Fibroblast of the aortic adventitia (primary cell): ENCODE results near the gene GPR171. TPM values are rescaled to one million over a fixed set of nuclear protein-coding genes. Genes with fewer than 3 reads are reported as not detected.

Experiments used
- DNase-seq: peaks from one replicate; pipeline ENCODE4 v3.0.0-alpha.2; 2010; ENCODE audit warnings: low read depth
- H3K4me3 ChIP-seq: 2 replicates; pipeline ENCODE4 v1.5.1; 2011; ENCODE audit warnings: low read depth, mild to moderate bottlenecking, control low read depth, low read length, moderate library complexity
- total RNA-seq: library from RNA; depleted of rRNA; stranded (reverse); fragments of >200 nt; gene quantifications from 2 replicates; pipeline ENCODE4 v1.2.3, GENCODE V29; 2012; ENCODE audit warnings: low replicate concordance
- TF ChIP-seq, protein P1 (sequence below): IDR thresholded peaks from 2 replicates; pipeline ENCODE4 v1.5.1; 2011; ENCODE audit warnings: mild to moderate bottlenecking, low read length, control low read depth, inconsistent platforms; ENCODE audit not compliant: insufficient read depth

The GPR171 gene
- total RNA-seq, 1 donor = not detected

DNA sequence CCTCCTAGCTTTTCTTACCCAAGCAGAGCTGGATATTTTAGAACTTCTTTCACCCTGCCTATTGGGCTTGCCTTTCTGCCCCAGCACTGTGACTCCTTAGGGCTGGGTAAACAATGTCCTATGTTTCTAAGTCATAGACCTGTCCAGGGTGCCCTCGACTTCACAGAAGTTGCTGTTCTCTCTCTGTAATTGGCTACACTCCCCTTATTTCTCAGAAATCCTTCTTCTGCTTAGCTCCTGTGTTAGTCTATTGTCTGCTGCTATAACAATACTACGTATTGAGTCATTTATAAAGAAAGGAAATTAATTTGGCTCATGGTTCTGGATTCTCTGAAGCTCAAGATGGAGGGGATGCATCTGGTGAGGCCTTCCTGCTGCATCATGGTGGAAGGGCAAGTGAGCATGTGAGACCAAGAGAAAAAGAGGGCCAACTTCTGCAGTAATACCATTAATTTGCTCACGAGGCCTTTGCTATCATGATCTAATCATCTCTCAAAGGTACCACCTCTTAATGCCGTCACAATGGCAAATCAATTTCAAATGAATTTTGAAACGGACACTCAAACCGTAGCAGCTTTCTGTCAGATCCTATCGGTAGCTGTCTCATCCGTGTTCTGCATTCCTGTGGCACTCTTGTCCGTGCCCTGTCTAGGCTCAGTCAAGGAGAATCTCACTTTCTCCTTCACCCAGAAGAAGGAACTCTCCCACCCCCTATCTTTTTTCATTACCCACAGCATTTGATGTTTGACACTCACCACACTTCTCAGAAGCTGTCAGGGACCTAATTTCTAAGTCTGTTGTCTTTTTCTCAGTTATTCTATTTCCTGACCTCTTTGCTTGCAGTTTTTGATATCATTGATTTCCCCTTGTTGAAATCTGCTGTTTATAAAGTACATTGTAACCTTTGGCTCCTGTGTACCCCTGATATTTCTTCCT lies 22.3 kb upstream of the GPR171 start:
- TF ChIP-seq, protein P1, sequence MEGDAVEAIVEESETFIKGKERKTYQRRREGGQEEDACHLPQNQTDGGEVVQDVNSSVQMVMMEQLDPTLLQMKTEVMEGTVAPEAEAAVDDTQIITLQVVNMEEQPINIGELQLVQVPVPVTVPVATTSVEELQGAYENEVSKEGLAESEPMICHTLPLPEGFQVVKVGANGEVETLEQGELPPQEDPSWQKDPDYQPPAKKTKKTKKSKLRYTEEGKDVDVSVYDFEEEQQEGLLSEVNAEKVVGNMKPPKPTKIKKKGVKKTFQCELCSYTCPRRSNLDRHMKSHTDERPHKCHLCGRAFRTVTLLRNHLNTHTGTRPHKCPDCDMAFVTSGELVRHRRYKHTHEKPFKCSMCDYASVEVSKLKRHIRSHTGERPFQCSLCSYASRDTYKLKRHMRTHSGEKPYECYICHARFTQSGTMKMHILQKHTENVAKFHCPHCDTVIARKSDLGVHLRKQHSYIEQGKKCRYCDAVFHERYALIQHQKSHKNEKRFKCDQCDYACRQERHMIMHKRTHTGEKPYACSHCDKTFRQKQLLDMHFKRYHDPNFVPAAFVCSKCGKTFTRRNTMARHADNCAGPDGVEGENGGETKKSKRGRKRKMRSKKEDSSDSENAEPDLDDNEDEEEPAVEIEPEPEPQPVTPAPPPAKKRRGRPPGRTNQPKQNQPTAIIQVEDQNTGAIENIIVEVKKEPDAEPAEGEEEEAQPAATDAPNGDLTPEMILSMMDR = no peak
- no peak for DNase-seq
- no peak overlapping the region for H3K4me3 ChIP-seq

- no peak for DNase-seq
- TF ChIP-seq, protein P1 = no peak
- H3K4me3 ChIP-seq = no peak overlapping the region
Measured at GRCh38 chr3:151224268-151224866, 21.4 kb upstream of the GPR171 start.

DNA sequence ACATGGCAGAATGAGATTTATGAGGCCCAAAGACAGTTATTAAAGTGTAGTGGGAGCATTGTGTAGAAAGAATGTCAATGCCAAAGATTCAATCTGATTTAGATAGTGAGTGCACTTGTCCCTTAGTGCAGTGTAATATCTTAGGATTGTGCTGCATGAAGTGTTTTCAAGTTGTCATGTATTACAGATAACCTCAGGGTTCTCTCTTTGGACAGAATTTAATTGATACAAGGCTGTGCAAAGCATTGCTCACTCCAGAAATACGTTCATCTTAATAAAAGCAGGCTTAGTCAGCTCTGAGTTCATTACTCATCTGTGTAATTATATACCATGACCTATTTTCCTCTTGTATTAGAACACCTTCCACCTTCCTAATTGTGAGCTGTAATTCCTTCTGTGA lies 16.0 kb upstream of the GPR171 start:
- peak; percentile 76 for DNase-seq
- TF ChIP-seq, protein P1 = no peak
- H3K4me3 ChIP-seq = no peak overlapping the region

DNA sequence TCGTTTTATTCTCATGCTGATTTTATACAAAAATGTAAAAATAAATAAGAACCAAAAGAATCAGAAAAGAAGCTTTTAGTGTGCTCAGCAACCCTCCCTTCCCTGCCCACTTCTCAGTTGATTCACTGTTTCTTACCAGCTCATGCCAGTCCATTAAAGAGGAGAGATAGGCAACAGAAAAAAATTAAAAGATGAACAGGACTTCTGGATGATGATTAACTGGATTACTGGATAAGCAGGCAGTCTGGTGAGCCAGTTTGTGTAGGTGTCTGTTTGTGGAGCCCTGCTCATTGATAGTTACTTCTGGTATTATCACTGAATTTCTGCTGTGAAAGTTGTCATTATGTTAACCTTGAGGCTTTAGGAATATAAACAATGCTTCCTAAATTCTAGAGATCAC lies 15.1 kb upstream of the GPR171 start:
- no peak for DNase-seq
- no peak overlapping the region for H3K4me3 ChIP-seq
- TF ChIP-seq, protein P1 = no peak

GRCh38 chr3:151216641-151217607 lies 13.9 kb upstream of the GPR171 start:
- H3K4me3 ChIP-seq = no peak overlapping the region
- TF ChIP-seq, protein P1 = no peak
- peak; percentile 59 for DNase-seq

GRCh38 chr3:151214459-151214858 lies 11.4 kb upstream of the GPR171 start:
- no peak for DNase-seq
- H3K4me3 ChIP-seq = no peak overlapping the region
- TF ChIP-seq, protein P1 = no peak
